ENCODE data around the gene LAMB2.

DNA sequence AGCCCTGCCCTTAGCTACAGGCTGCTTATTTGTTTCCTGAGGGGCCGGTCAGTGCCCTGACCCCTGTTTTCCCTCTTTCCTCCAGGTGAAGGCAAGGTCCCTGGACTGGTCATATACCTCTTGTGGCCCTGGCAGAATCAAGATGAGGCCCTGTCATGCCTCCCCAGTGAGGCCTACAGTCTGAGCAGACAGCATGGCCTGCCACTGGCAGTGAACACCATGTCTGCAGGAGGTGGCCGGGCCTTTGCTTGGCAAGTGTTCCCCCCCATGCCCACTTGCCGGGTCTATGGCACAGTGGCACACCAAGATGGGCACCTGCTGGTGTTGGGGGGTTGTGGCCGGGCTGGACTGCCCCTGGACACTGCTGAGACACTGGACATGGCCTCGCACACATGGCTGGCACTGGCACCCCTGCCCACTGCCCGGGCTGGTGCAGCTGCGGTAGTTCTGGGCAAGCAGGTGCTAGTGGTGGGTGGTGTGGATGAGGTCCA is 39.7 kb upstream of the LAMB2 start:
- TF ChIP-seq, protein P1, sequence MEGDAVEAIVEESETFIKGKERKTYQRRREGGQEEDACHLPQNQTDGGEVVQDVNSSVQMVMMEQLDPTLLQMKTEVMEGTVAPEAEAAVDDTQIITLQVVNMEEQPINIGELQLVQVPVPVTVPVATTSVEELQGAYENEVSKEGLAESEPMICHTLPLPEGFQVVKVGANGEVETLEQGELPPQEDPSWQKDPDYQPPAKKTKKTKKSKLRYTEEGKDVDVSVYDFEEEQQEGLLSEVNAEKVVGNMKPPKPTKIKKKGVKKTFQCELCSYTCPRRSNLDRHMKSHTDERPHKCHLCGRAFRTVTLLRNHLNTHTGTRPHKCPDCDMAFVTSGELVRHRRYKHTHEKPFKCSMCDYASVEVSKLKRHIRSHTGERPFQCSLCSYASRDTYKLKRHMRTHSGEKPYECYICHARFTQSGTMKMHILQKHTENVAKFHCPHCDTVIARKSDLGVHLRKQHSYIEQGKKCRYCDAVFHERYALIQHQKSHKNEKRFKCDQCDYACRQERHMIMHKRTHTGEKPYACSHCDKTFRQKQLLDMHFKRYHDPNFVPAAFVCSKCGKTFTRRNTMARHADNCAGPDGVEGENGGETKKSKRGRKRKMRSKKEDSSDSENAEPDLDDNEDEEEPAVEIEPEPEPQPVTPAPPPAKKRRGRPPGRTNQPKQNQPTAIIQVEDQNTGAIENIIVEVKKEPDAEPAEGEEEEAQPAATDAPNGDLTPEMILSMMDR (conservative IDR thresholded peaks at IDR 0.05; ENCODE audit: low read length), result no peak
- TF ChIP-seq EZH2phosphoT487 (IDR thresholded peaks at IDR 0.05; ENCODE audit: borderline replicate concordance), result no peak
